ENCODE results near the gene GSX2.

GSX2 gene

GRCh38 chr4:54064317-54065111, 35.4 kb upstream of the GSX2 start, which contains the start of gene CHIC2:
TSS of gene CHIC2 (minus strand) at chr4:54064605. CDS start at chr4:54064300, 305 bp downstream.
- DNase-seq (ENCODE audit: low read depth): peak; percentile 79
- in situ Hi-C loops (cut with HindIII; ENCODE audit: low sequenced_read_pairs): no loop called here
- no peak for TF ChIP-seq CTCF (IDR thresholded peaks at IDR 0.05; ENCODE audit: low read depth, low read length, missing control alignments)
- H3K4me3 ChIP-seq (ENCODE audit: low read depth, low read length): peak within 1 kb of the TSS; percentile 63

- no peak for DNase-seq (ENCODE audit: low read depth)
- in situ Hi-C loops (cut with HindIII; ENCODE audit: low sequenced_read_pairs): no loop called here
- no peak for TF ChIP-seq CTCF (IDR thresholded peaks at IDR 0.05; ENCODE audit: low read depth, low read length, missing control alignments)
- H3K4me3 ChIP-seq (ENCODE audit: low read depth, low read length): no peak overlapping the region
These were observed 34.5 kb upstream of the GSX2 start for GRCh38 chr4:54065282-54066087.

- in situ Hi-C loops (cut with HindIII; ENCODE audit: low sequenced_read_pairs): no loop called here
- DNase-seq (ENCODE audit: low read depth): no peak
- TF ChIP-seq CTCF (IDR thresholded peaks at IDR 0.05; ENCODE audit: low read depth, low read length, missing control alignments): no peak
- no peak overlapping the region for H3K4me3 ChIP-seq (ENCODE audit: low read depth, low read length)
These were observed 33.9 kb upstream of the GSX2 start for GRCh38 chr4:54066088-54066415.

- in situ Hi-C loops (cut with HindIII; ENCODE audit: low sequenced_read_pairs): no loop called here
- DNase-seq (ENCODE audit: low read depth): no peak
- no peak for TF ChIP-seq CTCF (IDR thresholded peaks at IDR 0.05; ENCODE audit: low read depth, low read length, missing control alignments)
- H3K4me3 ChIP-seq (ENCODE audit: low read depth, low read length): no peak overlapping the region
These were observed 33.2 kb upstream of the GSX2 start for GRCh38 chr4:54066718-54067129.

GRCh38 chr4:54067166-54067565, 32.8 kb upstream of the GSX2 start:
- DNase-seq (ENCODE audit: low read depth): no peak
- in situ Hi-C loops (cut with HindIII; ENCODE audit: low sequenced_read_pairs): no loop called here
- no peak overlapping the region for H3K4me3 ChIP-seq (ENCODE audit: low read depth, low read length)
- TF ChIP-seq CTCF (IDR thresholded peaks at IDR 0.05; ENCODE audit: low read depth, low read length, missing control alignments): no peak

- H3K4me3 ChIP-seq (ENCODE audit: low read depth, low read length): no peak overlapping the region
- in situ Hi-C loops (cut with HindIII; ENCODE audit: low sequenced_read_pairs): no loop called here
- DNase-seq (ENCODE audit: low read depth): no peak
- no peak for TF ChIP-seq CTCF (IDR thresholded peaks at IDR 0.05; ENCODE audit: low read depth, low read length, missing control alignments)
These were observed 26.6 kb upstream of the GSX2 start for GRCh38 chr4:54073271-54073880.
